ENCODE measurements around the gene XYLT1. TPM values are rescaled to one million over a fixed set of nuclear protein-coding genes. Genes with fewer than 3 reads are reported as not detected.

Gene XYLT1
- total and polyA plus RNA-seq, 2 of the 4 experiments (the other 2 are of a cell fraction): 9.0 to 12.7 TPM

DNA sequence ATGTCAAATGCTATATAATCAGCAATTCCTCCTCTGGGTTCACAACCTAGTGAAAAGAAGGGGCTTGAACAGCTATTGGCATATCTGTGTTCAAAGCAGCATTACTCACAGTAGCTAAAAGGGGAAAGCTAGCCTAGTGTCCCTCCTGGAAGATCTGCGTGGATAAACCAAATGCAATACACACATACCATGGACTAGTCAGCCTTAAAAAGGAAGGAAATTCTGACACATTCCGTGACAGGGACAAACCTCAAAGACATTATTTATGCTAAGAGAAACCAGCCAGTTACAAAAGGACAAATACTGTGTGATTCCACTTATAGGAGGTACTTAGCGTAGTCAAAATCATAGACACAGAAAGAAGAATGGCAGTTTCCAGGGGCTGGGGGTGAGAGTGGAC lies 90.1 kb downstream of the XYLT1 start:
- H3K4me2 ChIP-seq (ENCODE audit: low read depth, low read length): peak overlapping the region; percentile 41; the same call in 1 of the 2 replicates
- no peak overlapping the region for H2AK9ac ChIP-seq (replicated peaks; ENCODE audit: low read depth, low read length, poor library complexity)
- no peak overlapping the region for H2BK120ac ChIP-seq (ENCODE audit: low read depth, low read length)
- no peak overlapping the region for H3K9ac ChIP-seq (ENCODE audit: low read depth, low read length)
- H3K4me1 ChIP-seq (ENCODE audit: control insufficient read depth, insufficient read depth, low read length): peaks cover 8% of the 10 kb centered on the region
- no peak overlapping the region for H3K23ac ChIP-seq (ENCODE audit: low read depth, low read length)
- no peak overlapping the region for H3K56ac ChIP-seq (ENCODE audit: extremely low read depth, insufficient read depth, low read length)
- no peak overlapping the region for H2AFZ ChIP-seq (replicated peaks; ENCODE audit: low read length, poor library complexity)
- DNase-seq (peak; percentile 49), ATAC-seq (ENCODE audit: low read depth) (peak; percentile 63)
- no peak overlapping the region for H3K27ac ChIP-seq (ENCODE audit: insufficient read depth, low read length)
- H4K8ac ChIP-seq (ENCODE audit: low read depth in 2 of 2, low read length in 2 of 2): no peak overlapping the region
- no peak for TF ChIP-seq POLR2A (IDR thresholded peaks at IDR 0.05; ENCODE audit: low read depth, low read length)
- no peak for TF ChIP-seq FOS (IDR thresholded peaks at IDR 0.05; ENCODE audit: low read depth, low read length)
- TF ChIP-seq, protein P1, sequence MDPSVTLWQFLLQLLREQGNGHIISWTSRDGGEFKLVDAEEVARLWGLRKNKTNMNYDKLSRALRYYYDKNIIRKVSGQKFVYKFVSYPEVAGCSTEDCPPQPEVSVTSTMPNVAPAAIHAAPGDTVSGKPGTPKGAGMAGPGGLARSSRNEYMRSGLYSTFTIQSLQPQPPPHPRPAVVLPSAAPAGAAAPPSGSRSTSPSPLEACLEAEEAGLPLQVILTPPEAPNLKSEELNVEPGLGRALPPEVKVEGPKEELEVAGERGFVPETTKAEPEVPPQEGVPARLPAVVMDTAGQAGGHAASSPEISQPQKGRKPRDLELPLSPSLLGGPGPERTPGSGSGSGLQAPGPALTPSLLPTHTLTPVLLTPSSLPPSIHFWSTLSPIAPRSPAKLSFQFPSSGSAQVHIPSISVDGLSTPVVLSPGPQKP (IDR thresholded peaks at IDR 0.05; ENCODE audit: borderline replicate concordance, low read depth, low read length): no peak
- no peak for TF ChIP-seq NFE2L2 (IDR thresholded peaks at IDR 0.05; ENCODE audit: low read depth, low read length)
- TF ChIP-seq BHLHE40 (IDR thresholded peaks at IDR 0.05; ENCODE audit: low read depth, low read length): no peak
- no peak for TF ChIP-seq CEBPB (IDR thresholded peaks at IDR 0.05; ENCODE audit: low read depth, low read length)
- TF ChIP-seq MXI1 (IDR thresholded peaks at IDR 0.05; ENCODE audit: borderline replicate concordance, low read depth, low read length): no peak
- no peak for TF ChIP-seq SMC3 (IDR thresholded peaks at IDR 0.05; ENCODE audit: low read depth, low read length)
- no peak for TF ChIP-seq MAZ (IDR thresholded peaks at IDR 0.05; ENCODE audit: borderline replicate concordance, low read depth, low read length)
- TF ChIP-seq CHD1 (IDR thresholded peaks at IDR 0.05; ENCODE audit: low read depth, low read length): no peak
- TF ChIP-seq RCOR1 (IDR thresholded peaks at IDR 0.05; ENCODE audit: insufficient replicate concordance, low read length): no peak
- TF ChIP-seq MAFK (IDR thresholded peaks at IDR 0.05; ENCODE audit: low read depth, low read length): no peak
- TF ChIP-seq CTCF (conservative IDR thresholded peaks at IDR 0.05; ENCODE audit: low read depth, low read length): no peak
- TF ChIP-seq RFX5 (IDR thresholded peaks at IDR 0.05; ENCODE audit: low read depth, low read length): no peak
- TF ChIP-seq RAD21 (IDR thresholded peaks at IDR 0.05; ENCODE audit: low read length): no peak
- no peak for TF ChIP-seq USF2 (IDR thresholded peaks at IDR 0.05; ENCODE audit: low read depth, low read length)
- H2BK20ac ChIP-seq (ENCODE audit: low read depth, low read length): no peak overlapping the region
- H2AK5ac ChIP-seq (ENCODE audit: low read depth, low read length): no peak overlapping the region
- no peak overlapping the region for H3K4ac ChIP-seq (ENCODE audit: low read depth, low read length)
- no CpG with 5 or more reads among the region's 3 CpGs for WGBS, 2 experiments (ENCODE audit: extremely low coverage in 2 of 2, insufficient read length in 1 of 2)
- in situ Hi-C loops (cut with MboI; ENCODE audit: low sequenced_read_pairs) (no loop called here), dilution Hi-C loops (cut with HindIII; ENCODE audit: low sequenced_read_pairs, unreplicated experiment) (no loop called here), intact Hi-C loops (cut with micrococcal nuclease) (no loop called here)
- ChIA-PET CTCF (interaction anchor here (1.6 kb wide), 1 partner anchor 15 kb away, joined by 4 read pairs; no protein-coding TSS in a partner anchor), POLR2A (ENCODE audit: unreplicated experiment) (interaction anchor here (0.6 kb wide), 1 partner anchor 271 kb away, joined by 3 read pairs; no protein-coding TSS in a partner anchor)
- H3K14ac ChIP-seq (replicated peaks; ENCODE audit: low read depth, low read length): no peak overlapping the region
- no peaks in the 10 kb centered on the region for H3K9me3 ChIP-seq (ENCODE audit: control insufficient read depth, insufficient read depth, low read length)
- H3K4me3 ChIP-seq (ENCODE audit: insufficient read depth, low read depth, low read length): no peak overlapping the region
- no TSS peak for BruUV-seq (replicated peaks)
- peaks cover 8 to 50% of the 10 kb centered on the region in 2 experiments; a peak in 3 of 4 replicates for H3K79me1 ChIP-seq (ENCODE audit: low read depth in 1 of 2, low read length in 2 of 2)
- H3K18ac ChIP-seq (ENCODE audit: low read depth, low read length): no peak overlapping the region
- no peak overlapping the region for H2BK15ac ChIP-seq (ENCODE audit: low read depth, low read length)
- H3K27me3 ChIP-seq (ENCODE audit: control insufficient read depth, insufficient read depth, low read length): no peaks in the 10 kb centered on the region
- no peak overlapping the region for H4K5ac ChIP-seq (ENCODE audit: low read depth, low read length)
- H3K9me1 ChIP-seq (ENCODE audit: insufficient read depth, low read length): peaks cover 11% of the 10 kb centered on the region
- H4K91ac ChIP-seq (ENCODE audit: insufficient read depth, low read depth, low read length): no peak overlapping the region
- peaks cover 49% of the 10 kb centered on the region for H4K20me1 ChIP-seq (ENCODE audit: insufficient read depth, low read length)
- no peak overlapping the region for H2BK5ac ChIP-seq (ENCODE audit: low read depth, low read length, poor library complexity, severe bottlenecking)
- no peaks in the 10 kb centered on the region for H3K36me3 ChIP-seq (ENCODE audit: control insufficient read depth, insufficient read depth, low read length)
